ENCODE data around the gene MAPKAP1.

MAPKAP1 gene

DNA sequence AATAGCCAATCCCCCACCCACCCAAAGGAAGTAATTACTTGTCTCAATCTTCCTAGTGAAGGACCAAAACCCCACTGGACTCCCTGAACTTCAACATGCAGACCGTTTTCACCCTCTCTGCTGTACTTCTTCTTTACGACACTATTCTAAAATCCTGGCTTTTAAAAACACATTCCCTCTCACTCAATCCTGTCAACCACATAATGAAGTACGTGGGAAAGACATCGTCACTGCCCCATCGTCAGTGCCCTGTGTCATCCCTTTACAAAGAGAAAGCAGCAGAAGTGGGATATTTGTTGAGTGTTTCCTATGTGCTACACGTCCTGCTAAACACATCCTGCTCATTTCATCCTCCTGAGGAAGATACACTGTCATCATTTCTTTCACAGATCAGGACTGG, 54.2 kb downstream of the MAPKAP1 start:
- TF ChIP-seq, protein P1, sequence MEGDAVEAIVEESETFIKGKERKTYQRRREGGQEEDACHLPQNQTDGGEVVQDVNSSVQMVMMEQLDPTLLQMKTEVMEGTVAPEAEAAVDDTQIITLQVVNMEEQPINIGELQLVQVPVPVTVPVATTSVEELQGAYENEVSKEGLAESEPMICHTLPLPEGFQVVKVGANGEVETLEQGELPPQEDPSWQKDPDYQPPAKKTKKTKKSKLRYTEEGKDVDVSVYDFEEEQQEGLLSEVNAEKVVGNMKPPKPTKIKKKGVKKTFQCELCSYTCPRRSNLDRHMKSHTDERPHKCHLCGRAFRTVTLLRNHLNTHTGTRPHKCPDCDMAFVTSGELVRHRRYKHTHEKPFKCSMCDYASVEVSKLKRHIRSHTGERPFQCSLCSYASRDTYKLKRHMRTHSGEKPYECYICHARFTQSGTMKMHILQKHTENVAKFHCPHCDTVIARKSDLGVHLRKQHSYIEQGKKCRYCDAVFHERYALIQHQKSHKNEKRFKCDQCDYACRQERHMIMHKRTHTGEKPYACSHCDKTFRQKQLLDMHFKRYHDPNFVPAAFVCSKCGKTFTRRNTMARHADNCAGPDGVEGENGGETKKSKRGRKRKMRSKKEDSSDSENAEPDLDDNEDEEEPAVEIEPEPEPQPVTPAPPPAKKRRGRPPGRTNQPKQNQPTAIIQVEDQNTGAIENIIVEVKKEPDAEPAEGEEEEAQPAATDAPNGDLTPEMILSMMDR (IDR thresholded peaks at IDR 0.05) = no peak

DNA sequence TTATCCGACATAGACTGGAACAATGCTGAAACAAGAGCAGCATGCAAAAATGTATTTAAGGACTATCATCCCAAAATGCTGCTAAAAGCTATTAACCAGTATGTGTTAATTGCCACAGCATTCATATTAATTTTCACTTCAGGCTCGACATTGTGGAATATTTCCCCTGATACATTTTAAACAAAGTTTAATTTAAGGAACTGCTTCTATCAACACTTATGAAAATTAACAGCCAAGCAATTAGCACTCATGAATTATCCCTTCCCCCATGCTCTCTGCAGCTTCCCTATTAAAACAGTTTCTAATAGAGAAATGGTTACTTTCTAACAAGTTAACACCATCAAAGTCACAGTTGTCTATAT, 54.8 kb downstream of the MAPKAP1 start:
- TF ChIP-seq, protein P1 (IDR thresholded peaks at IDR 0.05) = no peak

DNA sequence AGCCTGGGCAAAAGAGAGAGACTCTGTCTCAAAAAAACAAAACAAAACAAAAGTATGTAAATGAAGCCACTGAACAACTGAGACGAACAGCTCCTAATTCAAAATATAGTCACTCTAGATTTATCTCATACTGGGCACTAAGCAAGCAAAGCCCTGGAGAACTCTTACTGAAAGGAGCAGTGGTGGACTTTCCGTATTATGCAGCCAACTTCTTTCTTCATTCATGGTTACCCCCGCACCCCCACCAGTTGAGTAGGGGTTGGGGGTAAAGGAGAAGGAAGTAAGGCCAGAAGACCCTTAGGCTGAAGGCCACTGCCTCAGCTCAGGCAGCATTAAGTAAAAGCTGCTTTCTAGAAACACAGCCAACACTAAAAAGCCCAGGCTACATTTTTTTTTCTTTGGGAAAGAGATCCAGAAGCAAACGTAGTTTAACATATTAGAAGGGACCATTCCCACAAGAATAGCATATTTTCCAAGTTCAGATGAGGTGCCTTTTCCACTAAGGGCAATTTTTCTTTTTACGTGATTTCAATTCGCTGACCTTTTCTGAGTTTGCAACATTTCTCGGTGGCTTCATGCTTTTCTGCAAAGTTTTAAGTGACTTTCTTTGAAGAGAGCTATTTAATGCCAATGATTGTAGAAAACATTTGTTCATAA, 55.3 kb downstream of the MAPKAP1 start:
- TF ChIP-seq, protein P1 (IDR thresholded peaks at IDR 0.05) = no peak

DNA sequence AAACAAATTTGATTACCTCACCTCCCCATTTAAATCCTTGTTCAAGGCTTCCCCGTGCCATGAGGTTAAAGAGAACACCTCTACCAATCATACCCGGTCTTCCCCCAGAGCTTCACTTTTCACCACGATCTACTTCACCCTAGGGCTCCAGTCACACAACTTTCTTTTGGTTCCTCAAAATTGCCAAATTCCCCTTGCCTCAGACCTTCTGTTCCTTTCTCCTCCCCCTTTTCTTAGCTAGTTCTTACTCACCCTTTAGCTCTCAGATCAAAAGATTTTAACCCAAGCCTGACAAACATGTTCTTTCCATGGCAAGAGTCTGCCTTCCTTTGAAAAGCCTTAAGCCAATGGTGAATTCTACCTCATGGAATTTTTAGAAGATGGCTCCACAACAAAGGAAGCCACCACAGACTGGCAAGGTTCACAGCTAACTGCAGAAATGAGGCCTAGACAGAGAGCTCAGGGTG, 56.7 kb downstream of the MAPKAP1 start:
- TF ChIP-seq, protein P1 (IDR thresholded peaks at IDR 0.05) = no peak

DNA sequence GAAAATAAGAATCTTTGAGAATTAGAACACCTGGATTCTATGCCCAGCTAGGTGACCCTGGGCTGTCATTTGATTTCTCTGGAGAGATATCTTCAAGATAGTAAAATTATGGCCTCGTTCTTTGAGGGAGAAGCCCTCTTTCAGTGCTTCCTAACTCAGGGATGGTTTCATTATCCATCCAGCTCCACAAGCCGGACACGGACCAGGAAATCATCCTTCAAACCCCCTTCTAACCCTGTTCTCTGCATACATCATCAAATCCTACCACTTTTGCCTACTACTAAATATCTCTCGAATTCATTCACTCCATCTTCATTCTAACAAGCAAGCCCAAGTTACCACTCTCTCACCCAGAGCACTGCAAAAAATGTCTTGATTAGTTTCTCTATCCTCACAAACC, 57.2 kb downstream of the MAPKAP1 start:
- TF ChIP-seq, protein P1 (IDR thresholded peaks at IDR 0.05) = no peak

DNA sequence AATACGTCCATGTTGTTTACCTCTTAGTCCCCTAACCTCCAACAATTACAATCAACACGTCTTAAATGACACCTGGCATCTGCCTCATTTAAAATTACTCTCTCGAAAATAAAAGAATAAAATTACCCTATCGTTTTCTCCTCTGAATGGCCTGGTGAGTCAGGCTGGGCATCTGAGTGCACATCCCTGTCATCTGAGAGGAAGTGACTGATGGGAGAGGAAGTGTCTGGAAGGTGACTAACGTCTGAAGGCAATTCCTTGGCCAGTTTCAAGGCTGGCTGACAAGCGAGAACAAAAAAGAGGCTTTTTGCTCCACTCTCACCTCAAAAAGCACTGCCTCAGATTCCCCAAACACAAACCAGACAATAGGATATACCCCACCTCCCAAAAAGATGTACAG, 57.7 kb downstream of the MAPKAP1 start:
- TF ChIP-seq, protein P1 (IDR thresholded peaks at IDR 0.05) = no peak

DNA sequence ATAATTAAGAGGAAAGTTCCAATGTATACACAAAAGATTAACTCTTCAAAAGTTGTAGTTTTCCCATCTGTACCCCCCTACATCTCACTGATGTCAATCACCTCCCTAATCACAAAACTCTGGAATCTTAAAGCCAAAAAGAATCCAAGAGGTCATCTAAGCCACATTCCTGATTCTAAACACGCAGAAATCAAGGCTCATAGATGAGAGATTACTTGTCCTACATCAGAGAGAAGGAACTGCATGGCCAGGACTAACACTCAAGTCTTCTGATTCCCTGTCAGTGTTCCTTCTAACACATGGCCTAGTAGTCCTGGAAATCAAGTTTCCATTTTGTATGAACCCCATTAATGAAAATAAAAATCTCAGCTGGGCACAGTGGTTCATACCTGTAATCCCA, 58.7 kb downstream of the MAPKAP1 start:
- TF ChIP-seq, protein P1 (IDR thresholded peaks at IDR 0.05) = no peak

DNA sequence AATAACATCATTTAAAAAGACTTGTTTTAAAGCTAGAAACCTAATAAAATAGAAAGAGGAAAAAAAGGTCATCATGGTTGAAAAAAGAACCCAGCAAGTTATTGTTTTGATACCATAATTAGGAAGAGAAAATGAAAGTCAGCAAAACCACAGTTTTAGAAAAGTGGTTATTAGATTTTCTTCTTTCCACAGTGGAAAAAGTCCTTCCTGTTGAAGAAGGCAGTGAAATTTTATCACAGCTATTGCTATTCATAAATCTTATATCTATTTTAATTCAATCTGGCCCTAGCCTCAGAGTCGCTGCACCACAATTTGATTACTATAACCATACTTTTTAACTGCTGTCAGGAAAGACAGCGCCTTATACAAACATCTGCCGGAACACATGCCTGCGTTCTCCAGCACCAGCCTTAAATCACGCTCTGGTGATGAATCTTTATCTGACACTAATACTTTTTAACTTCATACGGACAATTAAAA, 60.3 kb downstream of the MAPKAP1 start:
- TF ChIP-seq, protein P1 (IDR thresholded peaks at IDR 0.05) = no peak
